GM12878 (cell line): ENCODE data around the gene PGLYRP4. TPM values are rescaled to one million over a fixed set of nuclear protein-coding genes. Genes with fewer than 3 reads are reported as not detected.

ENCODE experiments used
- ATAC-seq: fragments of 200-7000 bp; cut with Tn5 transposase; 3 replicates; pipeline ENCODE4 v1.9.1; 2020; ENCODE audit warnings: mild to moderate bottlenecking, moderate library complexity
- BruUV-seq: library from RNA; stranded (reverse); fragments of 400-500 nt; replicated peaks from 2 replicates; lab custom pipeline; 2021; lab: Mats Ljungman, UMichigan
- CTCF ChIA-PET: fragments of 300-600 bp; sonication (Branson Sonifier 250); formaldehyde crosslinking; extraction: SDS; loops from one replicate; lab custom pipeline; 2021; ENCODE audit warnings: inconsistent platforms; lab: Yijun Ruan, JAX
- POLR2A ChIA-PET: fragments of 350-600 bp; formaldehyde crosslinking; extraction: SDS; loops from one replicate; lab custom pipeline; 2021; ENCODE audit warnings: inconsistent platforms; lab: Charles Lee
- RAD21 ChIA-PET: fragments of 300-600 bp; sonication (Branson Sonifier 250); formaldehyde crosslinking; loops from one replicate; lab custom pipeline; 2023; ENCODE audit warnings: antibody characterized with exemption; ENCODE audit not compliant: unreplicated experiment; lab: Charles Lee
- SMC1A ChIA-PET: fragments of 300-600 bp; sonication (Branson Sonifier 250); formaldehyde crosslinking; loops from one replicate; lab custom pipeline; 2023; ENCODE audit not compliant: unreplicated experiment, uncharacterized antibody; lab: Charles Lee
- DNase-seq: peaks from one replicate; pipeline ENCODE4 v3.0.0-alpha.2; 2011; ENCODE audit warnings: low read depth, low spot score
- FAIRE-seq: peaks from 3 replicates; lab custom pipeline; 2011; peaks lifted over from hg19 to GRCh38; lab: Jason Lieb, UNC
- H2AFZ ChIP-seq: 2 replicates; pipeline ENCODE4 v1.6.0; 2011; ENCODE audit warnings: low read depth, low read length, control low read depth; ENCODE audit not compliant: control insufficient read depth
- H3K27ac ChIP-seq: 2 replicates; pipeline ENCODE4 v1.5.1; 2011; ENCODE audit warnings: control low read depth; ENCODE audit not compliant: control insufficient read depth, insufficient read depth
- H3K27me3 ChIP-seq, 2 experiments: replicated peaks in 1 of 2; 2 replicates each; pipeline versions ENCODE4 v1.6.0 to v1.6.1; 2011; ENCODE audit warnings: low read length in 1 of 2; ENCODE audit not compliant: control insufficient read depth in 2 of 2, insufficient read depth in 2 of 2
- H3K36me3 ChIP-seq, 2 experiments: 2 replicates each; pipeline ENCODE4 v1.5.1; 2011; ENCODE audit warnings: low read length in 1 of 2; ENCODE audit not compliant: control insufficient read depth in 2 of 2, insufficient read depth in 2 of 2
- H3K4me1 ChIP-seq: 2 replicates; pipeline ENCODE4 v1.6.1; 2011; ENCODE audit warnings: mild to moderate bottlenecking, low read length, moderate library complexity, mixed read lengths; ENCODE audit not compliant: control insufficient read depth, insufficient read depth
- H3K4me2 ChIP-seq: 2 replicates; pipeline ENCODE4 v1.6.0; 2011; ENCODE audit warnings: control low read depth; ENCODE audit not compliant: control insufficient read depth, insufficient read depth
- H3K4me3 ChIP-seq: fragments of 200-600 bp; sonication (generic); 2 replicates; pipeline ENCODE4 v1.5.1; 2016
- H3K79me2 ChIP-seq: 2 replicates; pipeline ENCODE4 v1.6.0; 2011; ENCODE audit warnings: low read length; ENCODE audit not compliant: control insufficient read depth, insufficient read depth
- H3K9ac ChIP-seq: 2 replicates; pipeline ENCODE4 v1.8.0; 2011; ENCODE audit warnings: low read length, control low read depth, mixed read lengths; ENCODE audit not compliant: control insufficient read depth, insufficient read depth
- H3K9me3 ChIP-seq: replicated peaks from 3 replicates; pipeline ENCODE4 v1.5.1; 2011; ENCODE audit warnings: mild to moderate bottlenecking, low read length; ENCODE audit not compliant: control insufficient read depth, insufficient read depth
- H4K20me1 ChIP-seq: 2 replicates; pipeline ENCODE4 v1.6.0; 2011; ENCODE audit not compliant: control insufficient read depth, insufficient read depth
- ATF3 ChIP-seq: IDR thresholded peaks from 2 replicates; pipeline ENCODE4 v1.6.1; 2011; ENCODE audit warnings: low read depth, mild to moderate bottlenecking, low read length, moderate library complexity, borderline replicate concordance; ENCODE audit errors: extremely low read depth
- BACH1 ChIP-seq: fragments of 450-650 bp; IDR thresholded peaks from 2 replicates; pipeline ENCODE4 v1.6.1; 2017; ENCODE audit warnings: mild to moderate bottlenecking, borderline replicate concordance
- BCL11A ChIP-seq: IDR thresholded peaks from 2 replicates; pipeline ENCODE4 v1.6.1; 2011; ENCODE audit warnings: low read depth, low read length
- CBX5 ChIP-seq: sonication (generic); IDR thresholded peaks from 2 replicates; pipeline ENCODE4 v1.6.1; 2016; ENCODE audit warnings: low read depth, moderate library complexity, mild to moderate bottlenecking, inconsistent platforms
- CHD1 ChIP-seq: IDR thresholded peaks from 2 replicates; pipeline ENCODE4 v1.6.1; 2012; ENCODE audit warnings: low read depth, low read length, improper control_type of control experiment
- CREM ChIP-seq: IDR thresholded peaks from 2 replicates; pipeline ENCODE4 v1.6.1; 2014; ENCODE audit warnings: antibody characterized with exemption, low read depth
- FOXK2 ChIP-seq: fragments of 450-650 bp; IDR thresholded peaks from 2 replicates; pipeline ENCODE4 v1.6.1; 2017; ENCODE audit warnings: mild to moderate bottlenecking, moderate library complexity
- NKRF ChIP-seq: fragments of 450-650 bp; conservative IDR thresholded peaks from 2 replicates; pipeline ENCODE4 v1.6.1; 2017; ENCODE audit warnings: mild to moderate bottlenecking, moderate library complexity
- NRF1 ChIP-seq: conservative IDR thresholded peaks from 2 replicates; pipeline ENCODE4 v1.6.1; 2011; ENCODE audit warnings: mild to moderate bottlenecking, low read depth, low read length, improper control_type of control experiment
- PBX3 ChIP-seq: IDR thresholded peaks from 2 replicates; pipeline ENCODE4 v1.6.1; 2011; ENCODE audit warnings: mild to moderate bottlenecking, low read depth, low read length, moderate library complexity; ENCODE audit not compliant: insufficient replicate concordance
- RAD51 ChIP-seq: fragments of 450-650 bp; IDR thresholded peaks from 2 replicates; pipeline ENCODE4 v1.6.1; 2016; ENCODE audit warnings: moderate library complexity, mild to moderate bottlenecking, inconsistent platforms
- SP1 ChIP-seq: IDR thresholded peaks from one replicate; pipeline ENCODE4 v1.6.1; 2011; ENCODE audit warnings: low read depth, low read length
- STAT1 ChIP-seq: fragments of 450-650 bp; conservative IDR thresholded peaks from 2 replicates; pipeline ENCODE4 v1.6.1; 2014; ENCODE audit warnings: antibody characterized with exemption, mild to moderate bottlenecking
- ZNF217 ChIP-seq: fragments of 450-650 bp; IDR thresholded peaks from 2 replicates; pipeline ENCODE4 v1.6.1; 2017; ENCODE audit warnings: antibody characterized with exemption, mild to moderate bottlenecking
- WGBS: methylation state at CpG from one replicate; pipeline ENCODE4 v1.1.6; 2016; ENCODE audit warnings: low lambda C conversion rate; ENCODE audit not compliant: insufficient replicate concordance, insufficient coverage; ENCODE audit errors: missing lambda C conversion rate; 5-methylcytosine and 5-hydroxymethylcytosine counted together
- in situ Hi-C: fragments of 300-500 bp; cut with MboI; formaldehyde crosslinking; loops from 9 replicates; pipeline ENCODE4 v1.14.3; 2018; ENCODE audit warnings: mixed read lengths
- intact Hi-C: fragments of 100-400 bp; cut with micrococcal nuclease; formaldehyde crosslinking; loops from one replicate; pipeline ENCODE4 v1.14.2; 2022; ENCODE audit not compliant: unreplicated experiment
- polyA plus RNA-seq, 11 experiments: library from polyadenylated mRNA; depleted of rRNA in 4 of 11; unstranded in 6 of 11; stranded (reverse) in 5 of 11; fragments of >200 nt; fragmentation: Nextera tagmentation in 4 of 11; fragmentation: Illumina TruSeq in 1 of 11; extraction: Ambion mirVana in 4 of 11; extraction: Trizol in 1 of 11; gene quantifications; 1 replicate in 1 of 11; 2 replicates in 10 of 11; pipeline versions ENCODE4 v1.2.1 to v1.2.3, GENCODE V29; 2011 to 2016; ENCODE audit warnings: inconsistent platforms in 2 of 11, missing spikeins in 2 of 11, low read depth in 1 of 11
- total RNA-seq, 4 experiments: library from RNA; depleted of rRNA in 3 of 4; stranded (reverse); fragments of >200 nt in 3 of 4; fragmentation: Illumina TruSeq in 1 of 4; extraction: Trizol in 1 of 4; gene quantifications; 2 replicates each; pipeline versions ENCODE4 v1.2.1 to v1.2.3, GENCODE V29; 2013 to 2021

PGLYRP4 gene
- total and polyA plus RNA-seq, 10 of the 15 experiments (the other 5 are each of a cell fraction or from before 2014, with no cell fraction given) = 0.22 to 3.0 (median 0.44) TPM

- H3K27me3 ChIP-seq = no peaks in the 10 kb centered on the region; a peak in 1 of 4 replicates
- FAIRE-seq (no peak), ATAC-seq (no peak), DNase-seq (no peak)
- no peak overlapping the region for H3K4me3 ChIP-seq
- no peaks in the 10 kb centered on the region for H3K36me3 ChIP-seq
- H3K27ac ChIP-seq = no peak overlapping the region
- ChIA-PET SMC1A (interaction anchor here (1.9 kb wide), 1 partner anchor 9 kb away, joined by 5 read pairs; no protein-coding TSS in a partner anchor), POLR2A (no interaction called here), RAD21 (no interaction called here), CTCF (interaction anchor here (0.6 kb wide), 1 partner anchor 64 kb away, joined by 3 read pairs; no protein-coding TSS in a partner anchor)
- H3K9ac ChIP-seq = no peak overlapping the region
- H3K4me1 ChIP-seq = no peaks in the 10 kb centered on the region
- in situ Hi-C loops (no loop called here), intact Hi-C loops (no loop called here)
- WGBS = 32% methylated on average over 5 of the region's 5 CpGs
- TF ChIP-seq NKRF (no peak), STAT1 (no peak), PBX3 (no peak), BACH1 (no peak), BCL11A (no peak), FOXK2 (no peak), CBX5 (no peak), CHD1 (no peak), ZNF217 (no peak), RAD51 (no peak), NRF1 (no peak), CREM (no peak), SP1 (no peak), ATF3 (no peak)
- no peaks in the 10 kb centered on the region for H3K79me2 ChIP-seq
- H4K20me1 ChIP-seq = no peaks in the 10 kb centered on the region
- H2AFZ ChIP-seq = no peak overlapping the region
- H3K4me2 ChIP-seq = no peak overlapping the region
- BruUV-seq = no TSS peak
- no peaks in the 10 kb centered on the region; the same call in 2 of the 3 replicates for H3K9me3 ChIP-seq
These were observed 46.3 kb downstream of the PGLYRP4 start for GRCh38 chr1:153302308-153302707.
